HepG2 (cell line): ENCODE data around the gene SASS6. TPM values are rescaled to one million over a fixed set of nuclear protein-coding genes. Genes with fewer than 3 reads are reported as not detected.

Experiments used
- CSRNP1 ChIP-seq: sonication (generic); formaldehyde crosslinking; IDR thresholded peaks from 2 replicates; pipeline ENCODE4 v1.8.1; 2023; ENCODE audit warnings: mild to moderate bottlenecking, missing genetic modification reagents
- FOXP4 ChIP-seq: sonication (generic); formaldehyde crosslinking; IDR thresholded peaks from 2 replicates; pipeline ENCODE4 v1.4.0; 2020; ENCODE audit warnings: missing genetic modification reagents
- JARID2 ChIP-seq: sonication (generic); formaldehyde crosslinking; IDR thresholded peaks from 2 replicates; pipeline ENCODE4 v1.8.1; 2023; ENCODE audit warnings: missing genetic modification reagents, inconsistent platforms; ENCODE audit not compliant: insufficient replicate concordance
- MAF1 ChIP-seq: sonication (generic); formaldehyde crosslinking; IDR thresholded peaks from 2 replicates; pipeline ENCODE4 v1.5.0; 2020; ENCODE audit warnings: missing genetic modification reagents, borderline replicate concordance
- MLLT10 ChIP-seq: sonication (generic); formaldehyde crosslinking; IDR thresholded peaks from 2 replicates; pipeline ENCODE4 v1.4.0; 2020; ENCODE audit warnings: missing genetic modification reagents
- MXD4 ChIP-seq: IDR thresholded peaks from 2 replicates; pipeline ENCODE4 v1.6.1; 2016; ENCODE audit warnings: mild to moderate bottlenecking, missing biosample characterization, missing genetic modification reagents
- POGZ ChIP-seq: sonication (generic); formaldehyde crosslinking; IDR thresholded peaks from 2 replicates; pipeline ENCODE4 v1.4.0; 2020; ENCODE audit warnings: mild to moderate bottlenecking, missing genetic modification reagents
- SIN3B ChIP-seq: fragments of 150-350 bp; IDR thresholded peaks from 2 replicates; pipeline ENCODE4 v1.6.1; 2014; ENCODE audit warnings: low read length
- SP5 ChIP-seq: IDR thresholded peaks from 2 replicates; pipeline ENCODE4 v1.6.1; 2016; ENCODE audit warnings: low read depth, borderline replicate concordance
- SRSF1 ChIP-seq: fragments of 200-400 bp; formaldehyde crosslinking; optimal IDR thresholded peaks from 2 replicates; pipeline ENCODE3; 2017; ENCODE audit warnings: mild to moderate bottlenecking, low read depth, low read length, moderate library complexity
- SRSF9 ChIP-seq: fragments of 200-400 bp; formaldehyde crosslinking; IDR thresholded peaks from 2 replicates; pipeline ENCODE4 v1.6.1; 2018; ENCODE audit warnings: borderline replicate concordance, mild to moderate bottlenecking, low read depth, low read length; ENCODE audit not compliant: insufficient read depth, poor library complexity, severe bottlenecking
- TBP ChIP-seq: sonication (generic); formaldehyde crosslinking; IDR thresholded peaks from 2 replicates; pipeline ENCODE4 v1.5.0; 2020; ENCODE audit warnings: missing genetic modification reagents
- ZBTB4 ChIP-seq: sonication (generic); formaldehyde crosslinking; IDR thresholded peaks from 2 replicates; pipeline ENCODE4 v1.4.0; 2020; ENCODE audit warnings: missing genetic modification reagents, mild to moderate bottlenecking, borderline replicate concordance
- ZNF225 ChIP-seq: sonication (generic); formaldehyde crosslinking; IDR thresholded peaks from 2 replicates; pipeline ENCODE4 v1.4.0; 2020; ENCODE audit warnings: mild to moderate bottlenecking, missing genetic modification reagents
- ZNF44 ChIP-seq: sonication (generic); formaldehyde crosslinking; IDR thresholded peaks from 2 replicates; pipeline ENCODE4 v1.5.1; 2020; ENCODE audit warnings: mild to moderate bottlenecking, missing genetic modification reagents
- ZNF574 ChIP-seq: sonication (generic); formaldehyde crosslinking; IDR thresholded peaks from 2 replicates; pipeline ENCODE4 v1.4.0; 2020; ENCODE audit warnings: missing genetic modification reagents
- ZNF580 ChIP-seq: IDR thresholded peaks from 2 replicates; pipeline ENCODE4 v1.6.1; 2016; ENCODE audit warnings: low read depth, borderline replicate concordance
- ZNF724P ChIP-seq: sonication (generic); formaldehyde crosslinking; IDR thresholded peaks from 2 replicates; pipeline ENCODE4 v1.8.0; 2022; ENCODE audit warnings: missing genetic modification reagents, borderline replicate concordance
- ZNF841 ChIP-seq: sonication (generic); formaldehyde crosslinking; IDR thresholded peaks from 2 replicates; pipeline ENCODE4 v1.8.1; 2023; ENCODE audit warnings: missing genetic modification reagents, borderline replicate concordance
- polyA plus RNA-seq, 8 experiments: library from polyadenylated mRNA; depleted of rRNA in 3 of 8; stranded (reverse) in 7 of 8; unstranded in 1 of 8; fragments of >200 nt; fragmentation: Illumina TruSeq in 4 of 8; extraction: Trizol in 4 of 8; gene quantifications; 2 replicates each; pipeline versions ENCODE4 v1.2.1 to v1.2.3, GENCODE V29; 2011 to 2016; ENCODE audit warnings: low read depth in 4 of 8, missing spikeins in 1 of 8, mixed read lengths in 1 of 8; ENCODE audit not compliant: insufficient read depth in 1 of 8
- total RNA-seq, 5 experiments: library from RNA; depleted of rRNA; stranded (reverse); fragments of >200 nt; fragmentation: Illumina TruSeq; extraction: Trizol; gene quantifications; 2 replicates each; pipeline ENCODE4 v1.2.3, GENCODE V29; 2016; ENCODE audit warnings: low read depth in 1 of 5

The SASS6 gene
- total and polyA plus RNA-seq, 2 of the 13 experiments (the other 11 are each of a cell fraction or from before 2014, with no cell fraction given), result 2.3 to 10.7 TPM

GRCh38 chr1:100037927-100038659 lies 94.6 kb downstream of the SASS6 start (continued):
- TF ChIP-seq ZBTB4 (CRISPR knock-in tag), result no peak
- TF ChIP-seq ZNF580 (CRISPR knock-in tag), result 0 out of 2 replicates have a peak, but pooled peaks have one; percentile 34
- TF ChIP-seq TBP (CRISPR knock-in tag), result no peak
- TF ChIP-seq FOXP4 (CRISPR knock-in tag), result 0 out of 2 replicates have a peak, but pooled peaks have one; percentile 8
- peak; percentile 82 for TF ChIP-seq POGZ (CRISPR knock-in tag)
- no peak; the same call in 1 of the 2 replicates for TF ChIP-seq MXD4 (CRISPR knock-in tag)
- peak; percentile 85; the same call in 1 of the 2 replicates for TF ChIP-seq ZNF225
- no peak for TF ChIP-seq SIN3B
- peak; percentile 82; the same call in 1 of the 2 replicates for TF ChIP-seq SP5 (CRISPR knock-in tag)
- TF ChIP-seq ZNF841, result no peak; the same call in 1 of the 2 replicates
- TF ChIP-seq CSRNP1 (CRISPR knock-in tag), result peak; percentile 43; the same call in 1 of the 2 replicates
- TF ChIP-seq ZNF44, result no peak; the same call in 1 of the 2 replicates
- TF ChIP-seq MLLT10 (CRISPR knock-in tag), result no peak
- no peak for TF ChIP-seq SRSF1
- no peak for TF ChIP-seq MAF1
- no peak for TF ChIP-seq ZNF724P (CRISPR knock-in tag)
- peak; percentile 69 for TF ChIP-seq ZNF574
- no peak for TF ChIP-seq SRSF9
- no peak for TF ChIP-seq JARID2 (CRISPR knock-in tag)
